ENCODE data around the gene LPP. TPM values are rescaled to one million over a fixed set of nuclear protein-coding genes. Genes with fewer than 3 reads are reported as not detected.
"Not testable (repeated sequence)": the region's sequence is repeated elsewhere in the genome, so short reads cannot be mapped to it uniquely, and the experiment has no call there.

The LPP gene
- total and polyA plus RNA-seq, 9 of the 15 experiments (the other 6 are each of a cell fraction or from before 2014, with no cell fraction given): 0.07 to 0.18 TPM; not detected in 7

DNA sequence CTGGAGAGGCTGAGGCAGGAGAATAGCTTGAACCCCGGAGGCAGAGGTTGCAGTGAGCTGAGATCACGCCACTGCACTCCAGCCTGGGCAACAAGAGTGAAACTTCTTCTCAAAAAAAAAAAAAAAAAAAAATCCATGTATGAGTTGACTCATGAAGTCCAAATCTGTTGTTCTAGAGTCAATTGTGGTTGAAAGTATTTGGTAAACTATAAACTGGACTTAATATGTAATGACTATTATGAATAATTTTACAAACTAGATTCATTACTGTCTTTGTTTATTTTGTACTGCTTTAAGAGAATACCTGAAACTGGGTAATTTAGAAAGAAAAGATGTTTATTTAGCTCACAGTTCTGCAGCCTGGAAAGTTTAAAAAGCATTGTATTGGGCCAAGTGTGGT lies 22.9 kb upstream of the LPP start:
- H3K4me3 ChIP-seq; H3K4me1 ChIP-seq (replicated peaks in 1 of 2; ENCODE audit: control insufficient read depth in 2 of 2, insufficient read depth in 2 of 2, low read length in 2 of 2); ATAC-seq; H3K4me2 ChIP-seq (ENCODE audit: insufficient read depth, low read length); DNase-seq (ENCODE audit: extremely low read depth in 1 of 4, low spot score in 3 of 4); H3K36me3 ChIP-seq (ENCODE audit: control insufficient read depth, insufficient read depth, low read length); H4K20me1 ChIP-seq (replicated peaks; ENCODE audit: control insufficient read depth, insufficient read depth, low read length); intact Hi-C loops (cut with micrococcal nuclease); H3K9ac ChIP-seq (ENCODE audit: insufficient read depth in 1 of 2, low read depth in 2 of 2, low read length in 2 of 2); BruUV-seq (replicated peaks); H3K79me2 ChIP-seq (ENCODE audit: control insufficient read depth, insufficient read depth, low read length); CTCF ChIA-PET (ENCODE audit: low intra/inter-chr PET ratio); in situ Hi-C loops (cut with MboI); H2AFZ ChIP-seq (ENCODE audit: low read depth, low read length); H3K27ac ChIP-seq (ENCODE audit: extremely low read depth, low read depth, low read length); H3K9me3 ChIP-seq (replicated peaks; ENCODE audit: control insufficient read depth, insufficient read depth, low read depth, low read length); H3K9me1 ChIP-seq (ENCODE audit: control insufficient read depth, insufficient read depth, low read length); H3K27me3 ChIP-seq (ENCODE audit: control insufficient read depth in 2 of 2, insufficient read depth in 2 of 2, low read length in 2 of 2); FAIRE-seq: not testable (repeated sequence)
- WGBS (ENCODE audit: insufficient coverage, low coverage, missing lambda C conversion rate): 0% methylated on average over 1 of the region's 2 CpGs
- POLR2A ChIA-PET: interaction anchor here (0.7 kb wide), 1 partner anchor 33 kb away, joined by 3 read pairs; no protein-coding TSS in a partner anchor

DNA sequence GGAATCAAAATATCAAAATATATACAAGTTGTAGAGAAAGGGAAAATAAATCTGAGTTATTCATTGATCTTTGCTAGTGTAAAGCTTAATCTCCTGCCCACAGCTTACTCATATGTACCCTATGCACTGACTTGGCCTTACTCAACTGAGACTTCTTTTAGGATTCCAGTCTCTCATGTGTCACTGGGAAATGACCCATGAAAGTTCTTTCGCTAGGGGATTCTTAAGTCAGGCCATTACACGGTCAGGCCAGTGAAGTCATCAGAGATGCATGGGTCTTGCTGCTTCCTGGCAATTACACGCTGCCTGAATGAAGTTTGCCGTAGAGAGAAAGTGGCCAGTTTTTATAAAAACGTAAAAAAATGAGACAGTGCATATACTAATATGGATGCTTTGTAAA lies 20.7 kb upstream of the LPP start:
- ATAC-seq (no peak), DNase-seq (ENCODE audit: extremely low read depth in 1 of 4, low spot score in 3 of 4) (no peak), FAIRE-seq (no peak)
- WGBS (ENCODE audit: insufficient coverage, low coverage, missing lambda C conversion rate): 0% methylated on average over 5 of the region's 5 CpGs
- TF ChIP-seq ZNF507 (tag; conservative IDR thresholded peaks at IDR 0.05) (no peak), ZNF41 (CRISPR knock-in tag; conservative IDR thresholded peaks at IDR 0.05) (no peak), MCM3 (IDR thresholded peaks at IDR 0.05) (no peak), BRCA1 (IDR thresholded peaks at IDR 0.05) (no peak), BRCA1 (CRISPR knock-in tag; IDR thresholded peaks at IDR 0.05) (no peak)
- Histone ChIP-seq H3K79me2 (ENCODE audit: control insufficient read depth, insufficient read depth, low read length) (no peaks in the 10 kb centered on the region), H2AFZ (ENCODE audit: low read depth, low read length) (no peak overlapping the region), H3K27me3 (ENCODE audit: control insufficient read depth in 2 of 2, insufficient read depth in 2 of 2, low read length in 2 of 2) (no peaks in the 10 kb centered on the region), H3K36me3 (ENCODE audit: control insufficient read depth, insufficient read depth, low read length) (no peaks in the 10 kb centered on the region), H3K4me2 (ENCODE audit: insufficient read depth, low read length) (no peak overlapping the region), H3K4me1 (replicated peaks in 1 of 2; ENCODE audit: control insufficient read depth in 2 of 2, insufficient read depth in 2 of 2, low read length in 2 of 2) (no peaks in the 10 kb centered on the region), H3K9ac (ENCODE audit: insufficient read depth in 1 of 2, low read depth in 2 of 2, low read length in 2 of 2) (no peak overlapping the region), H3K9me3 (replicated peaks; ENCODE audit: control insufficient read depth, insufficient read depth, low read depth, low read length) (no peaks in the 10 kb centered on the region), H4K20me1 (replicated peaks; ENCODE audit: control insufficient read depth, insufficient read depth, low read length) (no peaks in the 10 kb centered on the region), H3K4me3 (no peak overlapping the region), H3K27ac (ENCODE audit: extremely low read depth, low read depth, low read length) (no peak overlapping the region), H3K9me1 (ENCODE audit: control insufficient read depth, insufficient read depth, low read length) (no peaks in the 10 kb centered on the region)
- BruUV-seq (replicated peaks): no TSS peak
- in situ Hi-C loops (cut with MboI) (no loop called here), intact Hi-C loops (cut with micrococcal nuclease) (no loop called here)
- POLR2A ChIA-PET: no interaction called here
- CTCF ChIA-PET (ENCODE audit: low intra/inter-chr PET ratio): no interaction called here

All from K562 (cell line).